ENCODE results near the gene KRT25. TPM values are rescaled to one million over a fixed set of nuclear protein-coding genes. Genes with fewer than 3 reads are reported as not detected.
"Not testable (repeated sequence)": the region's sequence is repeated elsewhere in the genome, so short reads cannot be mapped to it uniquely, and the experiment has no call there.

The KRT25 gene
- total RNA-seq, 1 experiment from 2014 or later: not detected

- no peak for TF ChIP-seq ZNF274 (IDR thresholded peaks at IDR 0.05; ENCODE audit: low read depth, low read length)
Observed at GRCh38 chr17:40750391-40750790, 4.7 kb downstream of the KRT25 start (continued).

DNA sequence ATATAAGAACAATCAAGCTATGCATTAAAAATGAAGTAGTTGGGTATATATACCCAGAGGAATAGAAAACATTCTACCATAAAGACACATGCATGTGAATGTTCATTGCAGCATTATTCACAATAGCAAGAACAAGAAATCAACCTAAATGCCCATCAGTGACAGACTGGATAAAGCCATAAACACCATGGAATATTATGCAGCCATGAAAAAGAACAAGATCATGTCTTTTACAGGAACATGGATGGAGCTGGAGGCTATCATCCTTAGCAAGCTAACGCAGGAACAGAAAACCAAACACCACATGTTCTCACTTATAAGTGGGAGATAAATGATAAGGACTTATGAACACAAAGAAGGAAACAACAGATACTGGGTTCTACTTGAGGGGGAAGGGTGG, 6.5 kb downstream of the KRT25 start:
- H3K27me3 ChIP-seq (ENCODE audit: insufficient read depth, low read length); intact Hi-C loops (cut with micrococcal nuclease); DNase-seq (ENCODE audit: low read depth, low spot score); H3K27ac ChIP-seq (ENCODE audit: low read depth, low read length); H3K4me1 ChIP-seq (ENCODE audit: control insufficient read depth in 1 of 2, insufficient read depth in 2 of 2, low read length in 2 of 2); ATAC-seq; POLR2A ChIA-PET; BruUV-seq (replicated peaks); H3K4me3 ChIP-seq (replicated peaks in 1 of 2; ENCODE audit: low read depth in 1 of 2, low read length in 2 of 2); H4K20me1 ChIP-seq (ENCODE audit: insufficient read depth); H2AFZ ChIP-seq (ENCODE audit: low read depth, low read length, poor library complexity, severe bottlenecking); CTCF ChIA-PET; RAD21 ChIA-PET (ENCODE audit: low non-redundant PET in 1 of 2, low total read pairs in 2 of 2, uncharacterized antibody in 2 of 2, unreplicated experiment in 2 of 2); H3K9me3 ChIP-seq (ENCODE audit: control insufficient read depth in 1 of 2, insufficient read depth in 1 of 2, low read depth in 1 of 2, low read length in 2 of 2); H3K9me2 ChIP-seq (ENCODE audit: insufficient read depth); H3K4me2 ChIP-seq (ENCODE audit: low read length); H3K36me3 ChIP-seq (ENCODE audit: control insufficient read depth in 1 of 2, insufficient read depth in 2 of 2, low read length in 2 of 2); H3K9ac ChIP-seq (ENCODE audit: low read length); H3K79me2 ChIP-seq (ENCODE audit: insufficient read depth, low read length): not testable (repeated sequence)

DNA sequence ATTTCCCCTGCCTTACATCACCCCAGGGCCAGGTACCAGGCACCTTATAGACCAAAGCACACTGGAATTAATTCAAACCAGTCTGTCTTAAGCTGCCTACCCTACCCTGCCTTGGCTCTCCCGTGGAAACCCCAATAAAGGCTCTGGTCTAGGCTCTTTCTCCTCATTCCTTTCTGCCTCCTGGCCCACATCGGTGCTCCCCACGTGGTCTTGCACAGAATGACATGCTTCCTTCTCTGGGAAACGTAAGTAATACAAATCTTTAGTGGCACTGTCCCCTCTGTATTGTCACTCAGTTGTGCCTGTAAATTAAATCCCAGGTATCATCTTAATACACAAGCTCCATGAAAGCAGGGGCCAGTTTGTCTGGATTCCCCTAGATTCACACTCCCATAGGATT, 16.6 kb downstream of the KRT25 start:
- intact Hi-C loops (cut with micrococcal nuclease): no loop called here
- Histone ChIP-seq H3K79me2 (ENCODE audit: insufficient read depth, low read length) (no peaks in the 10 kb centered on the region), H2AFZ (ENCODE audit: low read depth, low read length, poor library complexity, severe bottlenecking) (no peak overlapping the region), H3K4me1 (ENCODE audit: control insufficient read depth in 1 of 2, insufficient read depth in 2 of 2, low read length in 2 of 2) (no peaks in the 10 kb centered on the region), H3K4me2 (ENCODE audit: low read length) (no peak overlapping the region), H3K36me3 (ENCODE audit: control insufficient read depth in 1 of 2, insufficient read depth in 2 of 2, low read length in 2 of 2) (no peaks in the 10 kb centered on the region), H3K9me2 (ENCODE audit: insufficient read depth) (no peaks in the 10 kb centered on the region), H3K9me3 (ENCODE audit: control insufficient read depth in 1 of 2, insufficient read depth in 1 of 2, low read depth in 1 of 2, low read length in 2 of 2) (no peaks in the 10 kb centered on the region), H3K4me3 (replicated peaks in 1 of 2; ENCODE audit: low read depth in 1 of 2, low read length in 2 of 2) (no peak overlapping the region), H3K9ac (ENCODE audit: low read length) (no peak overlapping the region), H3K27ac (ENCODE audit: low read depth, low read length) (no peak overlapping the region), H4K20me1 (ENCODE audit: insufficient read depth) (no peaks in the 10 kb centered on the region), H3K27me3 (ENCODE audit: insufficient read depth, low read length) (no peaks in the 10 kb centered on the region)
- ATAC-seq (no peak), DNase-seq (ENCODE audit: low read depth, low spot score) (no peak)
- ChIA-PET RAD21 (ENCODE audit: low non-redundant PET in 1 of 2, low total read pairs in 2 of 2, uncharacterized antibody in 2 of 2, unreplicated experiment in 2 of 2) (no interaction called here), POLR2A (no interaction called here), CTCF (no interaction called here)
- no TSS peak for BruUV-seq (replicated peaks)
- no peak for TF ChIP-seq EZH2phosphoT487 (IDR thresholded peaks at IDR 0.05; ENCODE audit: borderline replicate concordance)
- no peak for TF ChIP-seq POLR2A (IDR thresholded peaks at IDR 0.05; ENCODE audit: borderline replicate concordance, extremely low read depth, insufficient read depth, insufficient read length)
- no peak for TF ChIP-seq ELF1 (IDR thresholded peaks at IDR 0.05; ENCODE audit: borderline replicate concordance, low read depth)
- no peak for TF ChIP-seq CEBPB (IDR thresholded peaks at IDR 0.05; ENCODE audit: low read depth)
- TF ChIP-seq CBX3 (IDR thresholded peaks at IDR 0.05; ENCODE audit: low read depth): no peak
- no peak for TF ChIP-seq FOSL1 (IDR thresholded peaks at IDR 0.05; ENCODE audit: low read depth)
- no peak for TF ChIP-seq CTCF (IDR thresholded peaks at IDR 0.05 in 2 of 3, conservative IDR thresholded peaks at IDR 0.05 in 1 of 3; ENCODE audit: borderline replicate concordance in 1 of 3, insufficient read depth in 1 of 3, low read depth in 2 of 3, low read length in 2 of 3)
- TF ChIP-seq SRF (IDR thresholded peaks at IDR 0.05; ENCODE audit: low read depth): no peak
- TF ChIP-seq TCF7L2 (IDR thresholded peaks at IDR 0.05; ENCODE audit: borderline replicate concordance, extremely low read depth, insufficient read depth, insufficient read length): no peak
- no peak for TF ChIP-seq YY1 (IDR thresholded peaks at IDR 0.05; ENCODE audit: extremely low read depth, insufficient replicate concordance, low read depth, low read length)
- TF ChIP-seq, protein P1, sequence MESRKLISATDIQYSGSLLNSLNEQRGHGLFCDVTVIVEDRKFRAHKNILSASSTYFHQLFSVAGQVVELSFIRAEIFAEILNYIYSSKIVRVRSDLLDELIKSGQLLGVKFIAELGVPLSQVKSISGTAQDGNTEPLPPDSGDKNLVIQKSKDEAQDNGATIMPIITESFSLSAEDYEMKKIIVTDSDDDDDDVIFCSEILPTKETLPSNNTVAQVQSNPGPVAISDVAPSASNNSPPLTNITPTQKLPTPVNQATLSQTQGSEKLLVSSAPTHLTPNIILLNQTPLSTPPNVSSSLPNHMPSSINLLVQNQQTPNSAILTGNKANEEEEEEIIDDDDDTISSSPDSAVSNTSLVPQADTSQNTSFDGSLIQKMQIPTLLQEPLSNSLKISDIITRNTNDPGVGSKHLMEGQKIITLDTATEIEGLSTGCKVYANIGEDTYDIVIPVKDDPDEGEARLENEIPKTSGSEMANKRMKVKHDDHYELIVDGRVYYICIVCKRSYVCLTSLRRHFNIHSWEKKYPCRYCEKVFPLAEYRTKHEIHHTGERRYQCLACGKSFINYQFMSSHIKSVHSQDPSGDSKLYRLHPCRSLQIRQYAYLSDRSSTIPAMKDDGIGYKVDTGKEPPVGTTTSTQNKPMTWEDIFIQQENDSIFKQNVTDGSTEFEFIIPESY (IDR thresholded peaks at IDR 0.05; ENCODE audit: extremely low read depth, insufficient replicate concordance, low read length): no peak

All from HCT116 (cell line).